GM20431 (cell line): ENCODE results near the gene DHX15.
"Not testable (repeated sequence)": the region's sequence is repeated elsewhere in the genome, so short reads cannot be mapped to it uniquely, and the experiment has no call there.

Experiments
- in situ Hi-C: fragments of 300-500 bp; cut with MseI, MboI; formaldehyde crosslinking; loops from one replicate; pipeline ENCODE4 v1.15.0; 2020; ENCODE audit warnings: low sequenced_read_pairs; ENCODE audit not compliant: unreplicated experiment

DHX15 gene

GRCh38 chr4:24550441-24551175 is 33.7 kb downstream of the DHX15 start:
- in situ Hi-C loops, result no loop called here

DNA sequence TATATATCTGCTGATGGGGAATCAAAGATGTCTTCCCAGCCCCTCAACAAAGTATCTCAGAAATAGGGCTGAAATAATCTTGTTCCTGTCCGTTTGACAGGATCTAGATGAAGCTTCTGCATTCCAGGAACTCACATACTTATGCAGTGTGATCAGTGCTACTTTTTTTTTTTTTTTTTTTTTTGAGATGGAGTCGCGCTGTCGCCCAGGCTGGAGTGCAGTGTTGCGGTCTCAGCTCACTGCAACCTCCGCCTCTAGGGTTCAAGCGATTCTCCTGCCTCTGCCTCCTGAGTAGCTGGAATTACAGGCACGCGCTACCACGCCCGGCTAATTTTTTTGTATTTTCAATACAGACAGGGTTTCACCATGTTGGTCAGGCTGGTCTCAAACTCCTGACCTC is 36.4 kb downstream of the DHX15 start:
- in situ Hi-C loops, result no loop called here

- in situ Hi-C loops, result no loop called here
These were observed 40.0 kb downstream of the DHX15 start for GRCh38 chr4:24544208-24544988.

DNA sequence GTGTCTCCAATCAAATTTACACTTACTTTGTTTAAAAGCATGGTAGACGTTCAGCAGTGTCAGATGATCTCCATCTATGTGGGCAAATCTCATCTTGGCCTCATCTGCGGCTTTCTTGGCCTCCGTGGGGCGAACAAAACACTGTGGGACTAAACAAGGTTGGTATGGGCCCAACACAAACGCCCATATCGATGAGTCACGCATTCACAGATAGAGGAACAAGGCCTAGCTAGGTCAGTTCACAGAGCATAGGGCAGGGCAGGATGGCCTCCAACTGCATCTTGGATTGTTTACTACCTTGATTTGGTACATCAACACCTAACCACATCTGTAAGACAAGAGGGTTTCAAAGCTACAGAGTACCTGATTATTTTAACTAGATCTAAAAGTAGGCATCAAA is 47.3 kb downstream of the DHX15 start:
- in situ Hi-C loops, result no loop called here

DNA sequence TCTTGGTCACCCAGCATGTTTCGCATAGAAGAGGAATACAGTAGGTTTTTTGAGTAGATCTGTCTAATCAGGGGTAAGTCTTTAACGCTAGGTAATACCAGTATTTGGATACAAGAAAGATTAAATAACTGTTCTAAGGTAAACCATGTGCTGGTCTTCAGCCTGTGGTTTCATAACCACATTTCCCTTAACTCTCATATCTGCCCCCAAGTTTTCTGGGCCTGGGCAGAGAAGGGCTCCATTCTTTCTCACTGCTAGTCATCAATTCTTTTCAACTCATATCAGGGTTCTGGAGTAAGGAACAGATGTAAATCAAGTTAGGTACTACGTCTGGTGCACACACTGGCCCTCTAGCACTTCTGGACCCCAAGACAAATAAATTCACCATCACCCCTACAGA is 49.0 kb downstream of the DHX15 start:
- in situ Hi-C loops, result no loop called here

DNA sequence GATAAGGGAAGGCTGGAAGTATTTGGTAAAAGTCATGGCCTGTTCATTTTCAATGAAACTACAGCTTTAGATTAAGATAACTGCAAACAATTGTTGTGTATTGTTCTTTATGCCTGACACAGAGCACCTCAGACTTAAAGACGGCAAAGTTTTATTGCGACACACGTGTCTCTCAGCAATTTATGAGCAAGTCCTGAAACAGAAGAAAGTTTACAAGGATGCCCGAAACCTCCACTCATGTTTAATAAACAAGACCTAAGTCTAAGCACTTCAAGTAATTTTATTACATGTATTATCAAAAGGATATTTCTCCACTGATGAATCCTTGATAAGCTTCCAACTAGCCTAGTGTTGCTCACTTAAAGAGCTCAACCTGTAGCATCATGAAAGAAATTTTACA is 51.0 kb downstream of the DHX15 start:
- in situ Hi-C loops, result no loop called here

DNA sequence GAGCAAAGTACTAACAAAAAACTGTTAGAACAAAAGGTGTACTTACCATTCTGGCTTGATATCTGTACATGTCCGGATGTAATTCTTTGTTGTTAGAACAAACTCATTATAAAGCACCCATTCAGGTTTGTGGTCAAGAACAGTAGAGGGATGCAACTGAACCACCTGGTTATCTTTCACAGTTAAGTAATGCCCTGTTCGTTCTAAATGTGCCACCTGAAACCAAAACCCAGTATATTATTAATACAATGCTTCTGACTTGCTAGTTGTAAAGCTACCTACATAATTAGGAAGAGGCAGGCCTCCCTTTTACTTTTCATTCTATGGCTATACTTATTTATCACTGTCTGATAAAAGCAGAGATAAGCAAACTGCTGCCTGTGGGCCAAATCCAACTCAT is 54.8 kb downstream of the DHX15 start:
- in situ Hi-C loops, result no loop called here

DNA sequence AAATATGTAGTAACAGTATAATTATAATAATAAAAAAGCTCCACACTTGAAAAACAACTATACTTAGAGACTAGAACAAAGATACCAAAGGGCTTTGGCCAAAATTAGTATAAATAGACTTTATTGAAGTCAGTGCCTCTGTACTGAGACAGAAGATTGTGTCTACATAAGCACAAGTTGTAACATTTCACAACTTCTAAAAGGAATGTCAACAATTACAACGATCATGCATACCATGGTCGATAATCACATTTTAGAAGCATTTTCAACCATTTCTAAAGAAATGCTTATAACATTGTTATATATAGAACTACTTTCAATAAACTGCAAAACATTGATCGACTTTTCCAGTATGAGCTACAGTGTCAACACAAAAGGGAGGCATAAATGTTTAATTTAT is 57.0 kb downstream of the DHX15 start:
- in situ Hi-C loops, result no loop called here

DNA sequence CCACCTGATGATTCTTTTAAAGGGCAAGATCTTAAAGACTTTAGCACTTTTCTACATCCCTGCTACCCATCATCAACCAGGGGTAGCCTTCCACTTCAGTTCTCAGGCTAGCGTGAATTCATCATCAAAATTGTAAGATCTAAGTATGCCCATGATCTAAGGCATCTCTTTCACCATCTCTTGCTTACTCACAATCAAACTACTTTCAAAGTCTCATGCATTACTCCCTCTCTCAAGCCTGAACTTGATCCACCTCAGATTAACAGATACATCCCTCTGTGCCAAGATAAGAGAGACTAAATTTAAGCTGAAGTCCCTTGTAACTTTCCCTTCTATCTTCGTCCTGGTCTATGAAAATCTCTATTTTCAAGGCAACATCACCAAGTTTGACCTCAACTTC is 62.8 kb downstream of the DHX15 start:
- in situ Hi-C loops, result no loop called here

GRCh38 chr4:24519649-24520048 is 64.7 kb downstream of the DHX15 start:
- in situ Hi-C loops, result no loop called here

DNA sequence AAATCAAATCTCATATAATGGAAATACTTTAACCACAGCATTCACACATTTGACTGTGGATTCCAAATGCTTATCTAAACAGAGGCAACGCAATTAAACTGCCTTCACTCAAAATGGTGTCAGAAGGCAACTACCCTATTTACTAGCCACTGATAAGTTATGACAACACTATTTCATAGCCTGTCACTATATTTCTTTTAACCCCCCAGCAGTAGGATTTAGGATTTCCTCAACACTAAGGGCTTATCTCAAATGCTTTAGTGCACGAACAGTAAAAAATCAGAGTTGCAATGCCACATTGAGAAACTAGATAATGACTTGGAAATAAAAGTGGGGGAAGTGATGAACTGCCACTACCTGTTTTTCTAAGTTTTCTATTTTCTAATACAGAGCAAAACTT is 66.7 kb downstream of the DHX15 start:
- in situ Hi-C loops, result no loop called here

GRCh38 chr4:24516926-24517325 is 67.4 kb downstream of the DHX15 start:
- in situ Hi-C loops, result no loop called here

- in situ Hi-C loops, result no loop called here
These were observed 68.7 kb downstream of the DHX15 start for GRCh38 chr4:24515698-24516097.

DNA sequence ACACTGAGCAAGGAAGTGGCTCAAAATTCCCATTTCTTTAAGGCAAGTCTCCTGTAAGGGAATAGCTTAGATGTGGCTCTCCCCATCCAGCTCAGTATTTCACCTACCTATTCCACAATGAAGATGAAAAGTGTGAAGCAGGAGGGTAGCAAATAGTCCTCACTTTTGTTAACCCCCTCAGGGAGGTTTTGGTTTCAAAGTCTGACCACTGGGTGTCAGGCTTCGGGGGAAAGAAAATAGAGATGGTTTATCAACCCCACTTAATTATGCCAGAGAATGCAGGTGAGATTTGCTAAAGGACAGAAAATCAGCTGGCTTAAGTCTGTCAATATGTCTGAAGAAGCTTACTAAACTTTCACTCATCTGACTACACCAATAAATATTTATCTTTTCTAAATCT is 69.5 kb downstream of the DHX15 start:
- in situ Hi-C loops, result no loop called here

GRCh38 chr4:24513718-24514117 is 70.6 kb downstream of the DHX15 start:
- in situ Hi-C loops, result no loop called here

DNA sequence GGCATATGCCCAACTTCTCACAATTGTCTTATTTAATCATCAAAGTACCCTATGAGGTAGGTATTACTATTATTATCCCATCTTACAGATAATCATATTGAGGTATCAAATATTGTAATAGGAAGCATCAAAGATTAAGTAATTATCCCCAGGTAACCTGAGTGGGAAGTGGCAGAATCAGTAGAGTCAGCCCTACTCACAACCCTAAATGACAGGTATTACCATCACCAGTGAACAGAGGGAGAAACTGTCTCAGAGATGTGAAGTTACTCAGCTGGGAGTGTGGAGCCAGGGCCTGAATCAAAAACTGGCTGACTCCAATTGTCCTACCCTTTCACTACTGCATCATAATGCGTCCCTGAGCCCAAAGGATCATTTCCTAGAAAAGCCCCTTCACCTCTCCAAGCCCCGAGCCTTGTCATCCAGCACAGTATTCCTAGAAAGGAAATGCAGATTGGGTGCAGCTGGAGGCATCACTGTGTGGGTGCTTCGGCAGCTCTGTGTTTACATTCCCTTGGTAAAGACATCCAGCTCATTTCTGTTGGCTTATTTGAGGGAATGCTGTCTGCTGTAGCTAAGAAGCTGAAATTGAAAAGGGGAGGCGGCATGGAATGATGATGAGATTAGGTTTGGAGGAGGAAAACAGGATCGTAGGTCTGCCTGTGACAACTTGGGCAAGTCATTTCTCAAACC is 72.8 kb downstream of the DHX15 start:
- in situ Hi-C loops, result no loop called here

GRCh38 chr4:24510091-24510490 is 74.3 kb downstream of the DHX15 start:
- in situ Hi-C loops, result no loop called here

GRCh38 chr4:24508541-24508940 is 75.8 kb downstream of the DHX15 start:
- in situ Hi-C loops, result no loop called here

- in situ Hi-C loops, result no loop called here
These were observed 76.9 kb downstream of the DHX15 start for GRCh38 chr4:24507439-24507838.

- in situ Hi-C loops, result not testable (repeated sequence)
These were observed 81.3 kb downstream of the DHX15 start for GRCh38 chr4:24503090-24503489.

DNA sequence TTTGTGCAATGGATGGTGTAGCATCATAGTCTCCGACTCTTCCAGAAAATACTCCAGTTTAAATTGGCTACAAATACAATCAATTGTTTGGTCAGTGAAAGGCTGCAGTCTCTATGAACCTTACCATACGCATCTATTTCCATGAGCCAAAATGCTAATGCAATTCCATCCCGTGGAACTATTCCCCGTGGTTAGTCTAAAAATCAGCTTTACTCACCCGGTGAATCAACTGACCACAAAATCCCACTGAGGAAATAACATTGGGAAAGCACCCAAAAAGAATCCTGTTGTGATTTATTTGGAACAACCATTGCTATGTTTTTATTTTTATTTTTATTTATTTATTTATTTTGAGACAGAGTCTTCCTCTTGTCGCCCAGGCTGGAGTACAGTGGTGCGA is 87.1 kb downstream of the DHX15 start:
- in situ Hi-C loops, result no loop called here
